ELF-1 (cell line): ENCODE measurements around the gene PTPRN2.
"Not testable (repeated sequence)": the region's sequence is repeated elsewhere in the genome, so short reads cannot be mapped to it uniquely, and the experiment has no call there.

Experiments
- DNase-seq: peaks from one replicate; pipeline ENCODE4 v3.0.0-alpha.2; 2016; ENCODE audit warnings: low read depth, low spot score

Gene PTPRN2

DNA sequence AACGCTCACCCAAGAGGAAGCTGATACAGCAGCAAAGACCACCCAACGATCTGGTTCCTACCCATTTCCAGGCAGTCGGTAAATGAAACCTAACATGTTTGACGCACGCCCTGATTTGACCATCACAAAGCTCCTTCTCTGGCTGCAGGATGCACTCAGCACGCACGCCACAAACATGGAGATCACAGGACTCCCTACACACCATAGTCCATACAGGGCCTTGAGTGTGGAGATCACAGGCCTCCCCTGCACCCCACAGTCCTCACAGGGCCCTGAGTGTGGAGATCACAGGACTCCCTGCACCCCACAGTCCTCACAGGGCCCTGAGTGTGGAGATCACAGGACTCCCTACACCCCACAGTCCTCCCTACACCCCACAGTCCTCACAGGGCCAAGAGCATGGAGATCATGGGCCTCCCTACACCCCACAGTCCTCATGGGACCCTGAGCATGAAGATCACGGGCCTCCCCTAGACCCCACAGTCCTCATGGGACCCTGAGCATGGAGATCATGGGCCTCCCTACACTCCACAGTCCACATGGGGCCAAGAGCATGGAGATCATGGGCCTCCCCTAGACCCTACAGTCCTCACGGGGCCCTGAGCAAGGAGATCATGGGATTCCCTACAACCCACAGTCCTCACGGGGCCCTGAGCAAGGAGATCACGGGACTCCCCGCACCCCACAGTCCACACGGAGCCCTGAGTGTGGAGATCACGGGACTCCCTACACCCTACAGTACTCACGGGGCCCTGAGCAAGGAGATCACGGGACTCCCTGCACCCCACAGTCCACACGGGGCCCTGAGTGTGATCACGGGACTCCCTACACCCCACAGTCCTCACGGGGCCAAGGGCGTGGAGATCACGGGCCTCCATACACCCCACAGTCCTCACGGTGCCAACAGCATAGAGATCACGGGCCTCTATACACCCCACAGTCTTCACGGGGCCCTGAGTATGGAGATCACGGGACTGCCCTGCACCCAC, 841.6 kb downstream of the PTPRN2 start:
- DNase-seq: no peak

DNA sequence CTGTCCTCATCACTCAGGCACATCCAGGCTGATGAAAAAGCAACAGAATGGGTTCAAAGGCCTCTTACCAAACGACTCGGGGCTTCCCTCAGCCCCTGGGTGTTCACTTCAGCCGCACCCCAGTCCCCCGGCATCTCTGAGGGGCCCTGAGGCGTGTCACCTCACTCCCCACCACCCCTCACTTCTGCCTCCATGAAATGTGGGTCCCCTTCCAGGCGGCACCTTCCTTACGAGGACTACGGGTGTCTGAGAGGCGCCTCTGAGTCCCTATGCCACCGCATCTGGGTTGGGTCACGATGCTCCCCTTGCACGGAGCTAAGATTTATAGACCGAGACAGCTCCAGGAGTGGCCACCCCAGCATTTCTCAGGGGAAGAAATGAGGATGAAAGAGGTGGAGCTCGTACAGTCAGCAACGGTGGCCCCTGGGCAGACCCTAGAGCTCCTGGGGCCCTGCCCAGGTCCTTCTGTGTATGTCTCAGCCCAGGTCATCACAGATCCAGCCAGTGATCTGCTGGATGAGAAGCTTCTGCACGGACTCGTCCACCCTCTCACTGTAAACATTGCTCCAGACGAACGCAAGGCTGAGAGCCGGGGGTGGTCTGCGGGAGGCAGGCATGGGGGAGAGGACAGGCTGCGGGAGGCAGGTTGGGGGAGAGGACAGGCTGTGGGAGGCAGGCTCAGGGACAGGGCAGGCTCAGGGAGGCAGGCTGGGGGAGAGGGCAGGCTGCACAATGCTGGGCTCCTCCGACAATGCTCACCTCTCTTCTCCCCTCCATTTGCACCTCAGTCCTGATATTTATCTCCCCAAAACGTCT, 842.6 kb downstream of the PTPRN2 start:
- DNase-seq: no peak

- no peak for DNase-seq
These were observed 843.7 kb downstream of the PTPRN2 start for GRCh38 chr7:157743781-157744525.

DNA sequence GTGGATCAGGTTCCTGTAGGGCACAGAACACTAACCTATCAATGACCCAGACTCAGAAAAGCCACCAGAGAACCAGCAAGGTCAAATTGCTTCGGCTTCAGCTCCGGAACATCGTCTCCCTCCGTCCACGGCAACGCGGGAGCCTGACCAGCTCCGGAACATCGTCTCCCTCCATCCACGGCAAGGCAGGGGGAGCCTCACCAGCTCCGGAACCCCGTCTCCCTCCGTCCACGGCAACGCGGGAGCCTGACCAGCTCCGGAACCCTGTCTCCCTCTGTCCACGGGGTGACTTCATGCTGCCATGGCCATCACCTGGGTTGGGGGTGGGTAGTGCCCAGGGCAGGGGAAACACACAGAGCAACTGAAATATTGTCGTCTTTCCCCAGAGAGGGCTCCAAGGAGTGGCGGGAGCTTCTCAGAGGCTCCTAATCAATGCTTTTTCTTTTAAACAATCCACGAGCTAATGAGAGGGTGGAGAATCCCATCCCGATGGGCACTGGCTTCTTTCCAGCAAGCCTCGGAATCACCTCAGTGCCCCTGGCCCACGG, 847.3 kb downstream of the PTPRN2 start:
- no peak for DNase-seq

- no peak for DNase-seq
These were observed 848.0 kb downstream of the PTPRN2 start for GRCh38 chr7:157739650-157740049.

- no peak for DNase-seq
These were observed 848.6 kb downstream of the PTPRN2 start for GRCh38 chr7:157739031-157739430.

DNA sequence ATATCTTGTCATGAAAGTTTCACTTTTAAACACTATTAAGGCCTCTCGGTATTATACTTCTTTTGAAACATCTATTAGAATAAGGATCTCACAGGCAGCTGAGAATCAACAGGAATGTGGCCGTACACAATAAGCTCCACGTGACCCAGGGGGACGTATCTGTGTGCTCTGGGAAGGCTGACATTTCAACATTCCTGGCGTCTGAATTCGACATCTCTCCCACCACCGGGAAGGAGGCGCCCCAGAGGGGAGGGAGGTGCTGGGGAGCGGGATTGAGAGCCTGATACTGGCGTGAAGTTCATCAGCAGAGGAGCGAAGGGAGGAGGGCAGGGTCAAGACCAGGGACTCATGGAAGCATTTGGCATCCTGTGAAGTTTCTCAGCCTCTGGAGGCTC, 849.6 kb downstream of the PTPRN2 start:
- peak; percentile 75 for DNase-seq

- DNase-seq: peak; percentile 42
These were observed 850.2 kb downstream of the PTPRN2 start for GRCh38 chr7:157737151-157738065.

- no peak for DNase-seq
These were observed 851.3 kb downstream of the PTPRN2 start for GRCh38 chr7:157736341-157736740.

GRCh38 chr7:157735826-157736225, 851.8 kb downstream of the PTPRN2 start:
- no peak for DNase-seq

DNA sequence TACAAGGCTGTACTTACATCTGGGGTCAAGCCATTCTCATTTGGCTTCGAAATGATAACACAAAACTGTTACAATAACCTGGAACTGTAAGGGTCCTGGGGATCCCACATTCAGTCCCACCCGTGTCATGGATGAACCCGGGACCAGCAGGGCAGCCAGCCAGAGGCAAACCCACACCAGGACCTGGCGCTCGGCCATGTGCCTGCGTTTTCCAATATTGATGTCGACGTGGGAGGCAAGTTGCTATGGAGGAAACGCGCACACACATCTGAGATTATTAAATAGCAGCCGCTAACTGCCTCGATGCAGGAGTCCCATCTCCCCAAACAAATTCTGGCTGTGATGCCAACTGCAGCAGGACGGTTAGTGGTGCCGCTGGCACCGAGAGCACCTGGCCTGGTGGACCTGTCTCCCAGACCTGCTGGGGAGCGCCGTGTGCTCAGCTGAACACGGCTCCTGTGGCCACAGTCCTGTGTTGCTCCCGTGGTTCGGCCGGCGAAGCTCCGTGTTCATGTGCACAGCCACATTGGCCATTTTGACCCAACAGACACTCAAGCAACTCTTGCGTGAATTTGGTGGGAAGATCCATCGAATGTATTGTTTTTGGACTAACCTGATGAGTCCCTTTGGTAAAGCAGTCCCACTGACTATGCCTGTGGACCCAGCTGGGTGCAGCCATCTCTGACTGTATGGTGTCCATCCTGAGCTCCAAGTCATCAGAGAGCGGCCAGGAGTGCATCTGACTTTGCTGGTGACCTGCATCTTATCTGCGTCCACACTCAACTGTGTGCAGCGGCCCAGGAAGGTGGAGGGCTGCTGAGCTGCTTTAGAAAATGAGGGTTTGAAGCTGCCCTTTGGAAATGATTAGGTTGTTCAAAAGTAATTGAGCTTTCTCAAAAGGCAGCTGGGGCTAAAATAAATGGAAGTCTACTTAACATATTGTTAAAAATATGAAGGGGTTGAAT, 852.7 kb downstream of the PTPRN2 start:
- no peak for DNase-seq

DNA sequence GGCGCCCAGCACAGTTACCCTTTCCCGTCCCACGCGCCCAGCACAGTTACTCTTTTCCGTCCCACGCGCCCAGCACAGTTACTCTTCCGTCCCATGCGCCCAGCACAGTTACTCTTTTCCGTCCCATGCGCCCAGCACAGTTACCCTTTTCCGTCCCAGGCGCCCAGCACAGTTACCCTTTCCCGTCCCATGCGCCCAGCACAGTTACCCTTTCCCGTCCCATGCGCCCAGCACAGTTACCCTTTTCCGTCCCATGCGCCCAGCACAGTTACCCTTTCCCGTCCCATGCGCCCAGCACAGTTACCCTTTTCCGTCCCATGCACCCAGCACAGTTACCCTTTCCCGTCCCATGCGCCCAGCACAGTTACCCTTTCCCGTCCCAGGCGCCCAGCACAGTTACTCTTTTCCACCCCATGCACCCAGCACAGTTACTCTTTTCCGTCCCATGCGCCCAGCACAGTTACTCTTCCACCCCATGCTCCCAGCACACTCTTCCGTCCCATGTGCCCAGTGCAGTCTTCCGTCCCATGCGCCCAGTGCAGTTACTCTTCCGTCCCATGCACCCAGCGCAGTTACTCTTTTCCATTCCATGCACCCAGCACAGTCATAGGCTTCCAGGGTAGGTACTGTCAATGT, 853.7 kb downstream of the PTPRN2 start:
- not testable (repeated sequence) for DNase-seq

GRCh38 chr7:157731126-157731525, 856.5 kb downstream of the PTPRN2 start:
- no peak for DNase-seq

DNA sequence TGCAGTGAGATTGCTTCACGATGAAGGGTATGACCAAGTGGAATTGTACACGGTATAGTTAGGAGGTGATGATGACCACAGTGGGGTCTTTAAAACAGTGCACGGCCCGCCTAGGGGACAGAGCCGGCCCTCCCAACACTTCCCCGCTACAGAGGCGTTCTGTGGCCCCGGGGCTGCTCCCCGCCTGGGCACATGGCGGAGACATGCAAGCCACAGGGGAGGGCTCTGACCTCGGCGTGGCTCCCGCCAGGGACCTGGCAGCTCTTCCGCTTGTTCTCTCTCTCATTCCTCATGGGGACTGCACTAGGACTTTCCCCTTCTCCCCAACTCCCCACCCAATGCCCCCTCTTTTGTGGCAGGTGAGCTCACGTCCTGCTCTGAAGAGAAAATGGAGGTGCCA, 857.0 kb downstream of the PTPRN2 start:
- DNase-seq: no peak

- no peak for DNase-seq
These were observed 858.1 kb downstream of the PTPRN2 start for GRCh38 chr7:157729566-157729965.

GRCh38 chr7:157727964-157728615, 859.5 kb downstream of the PTPRN2 start:
- no peak for DNase-seq

DNA sequence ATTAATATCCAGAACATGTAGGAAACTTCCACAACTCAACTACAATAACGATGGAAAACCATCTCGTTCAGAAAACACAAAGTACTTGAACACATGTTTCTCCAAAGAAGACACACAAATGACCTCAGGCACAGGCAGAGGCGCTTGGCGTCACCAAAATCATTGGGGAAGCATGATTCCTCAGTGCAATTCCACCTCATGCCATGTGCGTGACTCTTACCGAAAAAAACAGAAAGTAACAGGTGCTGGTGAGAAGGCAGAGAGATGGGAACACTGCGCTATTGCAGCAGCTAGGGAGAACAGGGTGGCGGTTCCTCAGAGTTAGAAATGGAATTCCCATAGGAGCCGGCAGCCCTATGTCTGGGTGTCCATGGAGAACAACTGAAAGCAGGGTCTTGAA, 860.9 kb downstream of the PTPRN2 start:
- DNase-seq: no peak

- not testable (repeated sequence) for DNase-seq
These were observed 862.3 kb downstream of the PTPRN2 start for GRCh38 chr7:157725312-157725711.
